Measurements from ENCODE around the gene BUD23. TPM values are rescaled to one million over a fixed set of nuclear protein-coding genes. Genes with fewer than 3 reads are reported as not detected.
A peak's percentile ranks its signal among the peaks of the same experiment; 100 is the strongest.
"Not testable (repeated sequence)": the region's sequence is repeated elsewhere in the genome, so short reads cannot be mapped to it uniquely, and the experiment has no call there.

The BUD23 gene, protein sequence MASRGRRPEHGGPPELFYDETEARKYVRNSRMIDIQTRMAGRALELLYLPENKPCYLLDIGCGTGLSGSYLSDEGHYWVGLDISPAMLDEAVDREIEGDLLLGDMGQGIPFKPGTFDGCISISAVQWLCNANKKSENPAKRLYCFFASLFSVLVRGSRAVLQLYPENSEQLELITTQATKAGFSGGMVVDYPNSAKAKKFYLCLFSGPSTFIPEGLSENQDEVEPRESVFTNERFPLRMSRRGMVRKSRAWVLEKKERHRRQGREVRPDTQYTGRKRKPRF
- 142 and 181 TPM in 2 replicates for total RNA-seq (2014; rRNA removed; shearing (Covaris generic))
- polyA plus RNA-seq (2015; cell fraction: cytosol; rRNA removed): 432 and 633 TPM in 2 replicates
- polyA plus RNA-seq (2015; cell fraction: nucleus; rRNA removed): 156 and 166 TPM in 2 replicates

DNA sequence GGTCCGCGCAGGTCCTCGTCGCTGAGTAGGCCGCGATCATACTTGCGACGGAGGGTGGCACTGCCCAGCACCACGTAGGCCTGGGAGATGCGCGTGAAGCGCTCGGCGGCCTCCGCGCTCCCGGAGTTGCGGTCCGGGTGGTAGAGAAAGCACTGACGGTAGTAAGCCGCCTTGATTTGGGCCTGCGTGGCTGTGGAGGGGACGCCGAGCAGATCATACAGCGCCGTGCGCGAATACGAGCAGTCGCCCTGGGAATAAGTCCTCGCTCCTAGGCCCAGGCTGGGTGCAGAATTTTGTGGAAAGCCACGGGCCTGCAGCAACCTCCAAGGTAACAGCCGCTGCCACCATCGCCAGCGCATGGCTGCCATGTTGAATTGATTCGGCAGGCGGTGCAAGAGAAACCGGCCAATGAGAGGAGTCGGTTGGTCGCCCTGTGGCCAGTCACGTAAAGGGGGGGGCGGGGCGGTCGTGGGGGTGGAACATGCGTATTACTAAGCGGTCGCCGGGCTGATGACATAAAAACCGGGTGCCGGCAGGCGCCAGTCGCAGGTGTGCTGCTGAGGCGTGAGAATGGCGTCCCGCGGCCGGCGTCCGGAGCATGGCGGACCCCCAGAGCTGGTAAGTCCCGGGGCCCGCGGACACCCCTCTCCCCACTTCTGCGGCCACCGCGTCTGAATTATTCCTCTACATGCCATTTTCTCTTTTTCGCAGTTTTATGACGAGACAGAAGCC is at the start of gene BUD23, which contains the start of gene DNAJC30:
TSS of gene BUD23 (plus strand) at position 542 of the 732 bp plus-strand sequence. CDS start at position 571, 29 bp downstream.
TSS of gene DNAJC30 (minus strand) at position 398 of the 732 bp plus-strand sequence. CDS start at position 368, 30 bp downstream.
- in situ Hi-C loops (cut with HindIII; ENCODE audit: low pct_unique_long_range_greater_than_20kb, low sequenced_read_pairs): no loop called here
- DNase-seq (ENCODE audit: low read depth, low spot score): peak; percentile 98

DNA sequence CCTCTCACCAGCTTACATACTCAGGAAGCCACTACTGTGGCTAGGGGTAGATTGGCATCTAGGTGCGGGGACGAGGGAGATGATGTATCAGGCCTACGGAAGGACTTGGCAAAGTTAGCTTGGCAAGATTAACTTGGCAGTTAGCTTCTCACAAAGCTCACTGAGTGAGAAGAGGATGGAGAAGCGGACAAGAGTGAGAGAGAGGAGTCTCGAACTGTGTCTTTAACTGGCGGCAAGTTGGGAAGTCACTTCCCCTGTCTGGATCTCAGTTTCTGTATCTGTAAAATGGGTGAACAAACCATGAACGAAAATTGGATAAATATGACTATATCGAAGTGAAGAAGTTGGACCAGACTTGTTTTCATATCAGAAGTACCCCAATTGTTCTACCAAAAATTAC is 49.6 kb upstream of the BUD23 start:
- no peak for DNase-seq (ENCODE audit: low read depth, low spot score)
- in situ Hi-C loops (cut with HindIII; ENCODE audit: low pct_unique_long_range_greater_than_20kb, low sequenced_read_pairs): no loop called here

DNA sequence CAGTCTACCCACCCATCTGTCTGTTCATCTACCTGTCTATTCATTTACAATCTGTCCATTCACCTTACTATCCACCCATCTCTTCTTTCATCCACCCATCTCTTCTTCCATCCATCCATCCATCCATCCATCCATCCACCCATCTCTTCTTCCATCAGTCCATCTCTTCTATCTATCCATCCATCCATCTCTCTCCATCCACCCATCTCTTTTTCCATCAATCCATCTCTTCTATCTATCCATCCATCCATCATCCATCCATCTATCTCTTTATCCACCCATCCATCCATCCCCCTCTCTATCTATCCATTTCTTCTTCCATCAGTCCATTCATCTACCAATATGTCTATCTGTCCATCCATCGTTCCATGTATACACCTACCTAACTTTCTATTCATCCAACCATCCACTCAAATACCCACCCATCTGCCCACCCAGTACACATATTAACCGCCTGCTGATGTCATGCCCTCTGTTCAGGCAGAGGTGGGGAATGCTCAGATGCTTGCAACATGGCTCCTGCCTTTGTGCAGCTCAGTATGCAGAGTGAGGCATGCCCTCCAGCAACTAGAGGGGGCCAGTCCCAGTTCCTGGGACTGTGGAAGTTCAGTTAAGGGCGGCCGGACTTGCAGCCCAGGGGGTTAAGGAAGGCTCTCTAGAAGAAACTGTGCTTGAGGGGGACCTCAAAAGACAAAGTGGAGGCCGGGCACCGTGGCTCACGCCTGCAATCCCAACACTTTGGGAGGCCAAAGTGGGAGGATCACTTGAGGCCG is 47.8 kb upstream of the BUD23 start:
- DNase-seq (ENCODE audit: low read depth, low spot score): no peak
- in situ Hi-C loops (cut with HindIII; ENCODE audit: low pct_unique_long_range_greater_than_20kb, low sequenced_read_pairs): no loop called here

DNA sequence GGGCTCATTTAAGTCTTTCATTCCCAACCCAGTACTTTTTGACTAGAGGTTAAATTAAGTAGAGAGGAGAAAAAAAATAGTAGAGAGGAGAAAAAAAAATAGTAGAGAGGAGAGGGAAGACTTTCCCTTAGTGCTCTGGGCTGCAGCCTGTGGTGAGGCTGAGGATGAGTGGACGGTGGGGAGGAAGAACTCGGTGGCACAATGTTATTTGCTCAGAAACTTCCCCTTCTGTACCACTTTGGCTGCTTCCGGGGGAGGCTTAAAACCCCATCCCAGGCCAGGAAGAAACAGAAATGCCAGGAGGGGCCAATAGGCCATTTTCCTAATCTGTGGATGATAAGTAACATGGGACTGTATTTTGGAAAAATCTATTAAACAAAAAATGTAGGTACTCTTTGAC is 44.5 kb upstream of the BUD23 start:
- DNase-seq (ENCODE audit: low read depth, low spot score): no peak
- in situ Hi-C loops (cut with HindIII; ENCODE audit: low pct_unique_long_range_greater_than_20kb, low sequenced_read_pairs): no loop called here

DNA sequence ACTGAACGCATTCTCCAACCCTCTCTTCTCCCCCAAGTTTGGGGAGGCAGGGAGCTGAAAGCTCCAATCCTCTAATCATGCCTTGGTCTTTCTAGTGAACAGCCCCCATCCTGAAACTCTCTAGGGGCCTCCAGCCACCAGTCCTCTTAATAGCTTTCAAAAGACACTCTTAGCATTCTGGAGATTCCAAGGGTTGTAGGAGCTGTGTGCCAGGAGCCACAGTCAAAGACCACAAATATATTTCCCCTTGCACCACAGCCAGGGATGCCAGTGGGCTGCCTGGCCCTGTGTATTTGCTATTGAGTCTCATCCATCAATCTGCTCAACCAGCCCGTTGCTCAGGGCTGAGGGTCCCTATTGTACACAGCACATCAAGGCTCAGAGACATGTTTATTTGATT is 40.6 kb upstream of the BUD23 start:
- in situ Hi-C loops (cut with HindIII; ENCODE audit: low pct_unique_long_range_greater_than_20kb, low sequenced_read_pairs): no loop called here
- no peak for DNase-seq (ENCODE audit: low read depth, low spot score)

DNA sequence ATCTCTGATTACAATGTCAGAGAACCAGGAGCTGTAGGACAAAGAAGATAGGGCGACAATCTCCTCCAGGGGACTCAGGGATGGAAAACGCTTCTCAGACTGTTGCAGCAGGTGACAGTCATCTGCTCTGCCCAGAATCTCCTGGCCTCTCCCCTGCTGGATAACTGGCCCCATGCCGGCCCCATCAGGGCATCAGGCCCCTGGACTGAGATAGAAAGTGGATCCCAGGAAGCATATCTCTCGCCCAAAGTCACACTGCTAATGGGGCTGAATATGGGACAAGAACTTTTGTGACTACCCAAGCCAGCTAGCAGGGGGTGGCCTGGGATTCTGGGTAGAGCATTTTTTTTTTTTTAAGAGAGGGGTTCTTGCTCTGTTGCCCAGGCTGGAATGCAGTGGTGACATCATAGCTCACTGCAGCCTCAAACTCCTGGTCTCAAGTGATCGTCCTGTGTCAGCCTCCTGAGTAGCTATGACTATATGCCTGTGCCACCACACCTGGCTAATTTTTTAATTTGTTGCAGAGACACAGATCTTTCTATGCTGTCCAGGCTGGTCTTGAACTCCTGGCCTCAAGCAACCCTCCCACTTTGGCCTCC is 38.6 kb upstream of the BUD23 start:
- in situ Hi-C loops (cut with HindIII; ENCODE audit: low pct_unique_long_range_greater_than_20kb, low sequenced_read_pairs): no loop called here
- DNase-seq (ENCODE audit: low read depth, low spot score): no peak

DNA sequence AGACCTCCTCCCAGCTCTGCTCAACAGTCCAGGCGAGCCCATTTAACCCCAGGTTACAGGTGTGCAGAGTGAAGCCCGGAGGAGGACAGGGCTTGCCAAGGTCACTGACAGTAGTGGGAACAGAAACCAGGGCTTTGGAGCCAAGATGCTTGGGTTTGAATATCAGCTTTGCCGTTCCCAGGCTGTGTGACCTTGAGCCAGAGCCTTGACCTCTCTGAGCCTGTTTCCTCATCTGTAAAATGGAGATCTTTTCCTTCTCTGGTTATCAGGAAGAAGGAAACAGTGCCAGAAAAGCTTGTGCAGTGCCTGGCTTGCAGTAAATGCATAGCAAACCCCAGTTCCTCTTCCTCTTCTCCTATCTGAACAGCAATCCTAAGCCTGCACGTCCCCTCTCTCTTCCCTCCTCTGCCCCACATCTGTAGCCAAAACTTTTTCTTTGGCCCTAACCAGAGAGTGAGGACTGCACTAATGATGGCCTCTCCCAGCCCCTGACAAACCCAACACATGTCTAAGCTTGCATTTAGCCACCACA is 37.7 kb upstream of the BUD23 start:
- in situ Hi-C loops (cut with HindIII; ENCODE audit: low pct_unique_long_range_greater_than_20kb, low sequenced_read_pairs): no loop called here
- DNase-seq (ENCODE audit: low read depth, low spot score): no peak

DNA sequence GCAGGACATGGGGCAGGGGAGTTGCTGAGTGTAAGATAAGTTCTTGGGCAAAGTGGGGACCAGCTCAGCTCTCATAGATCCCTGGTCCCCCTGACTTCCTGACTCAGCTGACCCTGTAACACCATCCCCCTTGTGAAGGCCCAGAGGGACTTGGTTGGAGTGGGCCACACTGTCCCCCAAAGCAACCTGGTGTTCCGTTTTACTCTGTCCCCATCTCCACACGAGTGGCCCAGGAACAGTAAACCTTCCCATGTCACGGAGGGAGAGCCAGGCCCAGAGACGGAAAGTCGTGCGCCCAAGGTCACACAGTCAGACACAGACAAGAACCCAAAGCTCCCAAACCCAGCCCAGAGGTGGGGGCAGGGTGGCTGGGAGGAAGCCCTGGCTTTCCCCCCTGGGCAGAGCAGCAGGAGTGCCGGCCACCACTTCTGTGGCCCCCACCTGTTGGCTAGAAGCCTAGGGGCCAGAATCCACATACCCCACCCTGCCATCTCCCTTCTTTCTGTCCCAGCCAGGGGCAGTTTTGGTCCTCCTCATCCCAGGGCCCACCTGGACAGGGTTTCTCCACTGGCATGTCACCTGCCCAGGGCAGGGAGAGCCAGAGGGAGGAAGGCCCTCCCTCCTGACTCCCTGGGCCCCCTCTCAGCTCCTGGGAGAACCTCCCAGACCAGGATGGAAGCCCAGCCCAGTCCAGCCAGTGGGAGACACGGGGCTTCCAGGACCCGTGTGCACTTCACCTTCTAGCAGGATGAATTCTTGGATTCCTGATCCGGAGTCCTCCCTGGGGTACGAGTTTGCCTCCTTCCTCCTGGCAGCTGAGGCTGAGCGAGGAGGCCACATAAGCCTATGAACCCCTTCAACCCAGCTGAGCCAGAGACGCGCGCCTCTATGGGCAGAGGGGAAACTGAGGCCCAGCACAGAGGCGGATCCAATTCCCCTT is 36.3 kb upstream of the BUD23 start:
- in situ Hi-C loops (cut with HindIII; ENCODE audit: low pct_unique_long_range_greater_than_20kb, low sequenced_read_pairs): no loop called here
- no peak for DNase-seq (ENCODE audit: low read depth, low spot score)

DNA sequence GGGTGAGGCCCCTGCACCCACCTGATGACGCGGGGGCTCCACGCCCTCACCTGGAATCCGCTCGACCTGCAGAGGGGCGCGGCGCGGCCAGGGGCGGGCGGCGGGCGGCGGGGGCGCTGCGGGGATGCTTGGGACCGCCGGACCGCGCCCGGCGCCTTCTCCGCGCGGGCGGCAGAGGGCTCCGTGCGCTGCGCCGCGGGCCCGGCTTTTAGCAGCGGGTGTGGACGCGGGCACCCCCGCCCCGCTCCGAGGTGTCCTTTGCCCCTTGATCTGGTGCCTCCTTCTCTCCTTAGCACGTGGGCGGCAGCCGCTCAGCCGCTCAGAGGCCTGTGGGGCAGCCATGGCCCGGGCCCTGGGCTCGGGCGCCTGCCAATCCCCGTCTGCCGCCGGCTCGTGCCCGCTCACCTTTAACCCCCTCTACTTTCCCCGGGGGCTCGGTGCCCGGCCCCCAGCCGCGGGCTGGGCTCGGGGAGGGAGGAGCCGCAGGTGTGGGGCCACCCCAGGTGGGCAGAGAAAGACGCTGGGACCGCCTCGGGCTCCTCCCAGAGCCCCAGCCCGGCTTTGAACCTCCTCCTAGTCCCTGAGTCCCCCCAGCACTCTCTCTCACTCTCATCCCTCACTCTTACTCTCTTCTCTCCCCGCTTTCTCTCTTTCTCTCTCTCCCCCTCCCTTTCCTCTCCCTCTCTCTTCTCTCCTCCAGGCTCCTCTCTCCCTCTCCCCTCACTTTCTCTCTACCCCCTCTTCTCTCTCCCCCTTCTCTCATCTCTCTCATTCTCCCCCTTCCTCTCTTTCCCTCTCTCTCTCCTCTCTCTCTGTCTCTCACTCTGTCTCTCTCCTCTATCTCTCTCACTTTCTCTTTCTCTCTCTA is 35.4 kb upstream of the BUD23 start:
- in situ Hi-C loops (cut with HindIII; ENCODE audit: low pct_unique_long_range_greater_than_20kb, low sequenced_read_pairs): no loop called here
- peak; percentile 27 for DNase-seq (ENCODE audit: low read depth, low spot score)

DNA sequence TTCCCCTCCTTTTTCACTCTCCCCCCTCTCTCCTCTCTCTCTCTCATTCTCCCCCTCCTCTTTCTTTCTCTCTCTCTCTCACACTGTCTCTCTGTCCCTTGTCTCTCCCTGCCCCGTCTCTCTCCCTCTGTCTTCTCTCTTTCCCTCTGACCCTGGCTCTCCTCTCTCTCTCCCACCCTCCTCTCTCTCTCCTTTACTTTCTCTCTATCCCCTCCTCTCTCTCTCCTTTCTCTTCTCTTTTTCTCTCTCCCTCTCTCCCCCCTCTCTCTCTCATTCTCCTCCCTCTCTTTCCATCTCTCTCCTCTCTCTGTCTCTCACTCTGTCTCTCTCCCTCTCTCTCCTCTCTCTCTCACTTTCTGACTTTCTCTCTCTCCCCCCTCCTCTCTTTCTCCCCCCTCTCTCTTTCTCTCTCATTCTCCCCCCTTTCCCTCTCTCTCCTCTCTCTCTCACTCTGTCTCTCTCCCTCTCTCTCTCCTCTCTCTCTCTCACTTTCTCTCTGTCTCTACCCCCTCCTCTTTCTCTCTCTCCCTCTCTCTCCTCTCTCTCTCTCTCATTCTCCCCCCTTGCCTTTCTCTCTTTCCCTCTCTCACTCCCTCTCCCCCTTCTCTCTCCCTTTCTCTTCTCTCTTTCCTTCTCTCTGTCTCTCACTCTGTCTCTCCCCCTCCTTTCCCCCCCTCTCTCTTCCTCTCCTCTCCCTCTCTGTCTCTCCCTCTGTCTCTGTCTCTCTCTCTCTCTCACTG is 34.6 kb upstream of the BUD23 start:
- in situ Hi-C loops (cut with HindIII; ENCODE audit: low pct_unique_long_range_greater_than_20kb, low sequenced_read_pairs): no loop called here
- DNase-seq (ENCODE audit: low read depth, low spot score): no peak

DNA sequence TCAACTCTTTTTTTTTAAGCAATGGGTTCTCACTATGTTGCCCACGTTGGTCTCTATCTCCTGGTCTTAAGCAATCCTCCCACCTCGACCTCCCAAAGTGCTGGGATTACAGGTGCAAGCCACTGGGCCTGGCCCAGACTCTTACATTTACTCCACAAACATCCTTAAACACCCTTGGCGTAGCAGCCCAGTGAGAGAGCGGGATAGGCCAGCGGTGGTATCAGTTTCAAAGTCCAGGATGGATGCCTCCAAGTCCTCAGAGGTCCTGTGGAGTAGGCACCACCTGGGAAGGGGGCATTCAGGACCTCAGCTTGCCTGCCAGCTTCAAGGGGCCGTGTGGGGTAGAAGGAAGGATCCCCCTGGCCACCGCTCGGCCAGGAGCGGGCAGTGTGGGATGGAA is 33.8 kb upstream of the BUD23 start:
- DNase-seq (ENCODE audit: low read depth, low spot score): no peak
- in situ Hi-C loops (cut with HindIII; ENCODE audit: low pct_unique_long_range_greater_than_20kb, low sequenced_read_pairs): no loop called here

DNA sequence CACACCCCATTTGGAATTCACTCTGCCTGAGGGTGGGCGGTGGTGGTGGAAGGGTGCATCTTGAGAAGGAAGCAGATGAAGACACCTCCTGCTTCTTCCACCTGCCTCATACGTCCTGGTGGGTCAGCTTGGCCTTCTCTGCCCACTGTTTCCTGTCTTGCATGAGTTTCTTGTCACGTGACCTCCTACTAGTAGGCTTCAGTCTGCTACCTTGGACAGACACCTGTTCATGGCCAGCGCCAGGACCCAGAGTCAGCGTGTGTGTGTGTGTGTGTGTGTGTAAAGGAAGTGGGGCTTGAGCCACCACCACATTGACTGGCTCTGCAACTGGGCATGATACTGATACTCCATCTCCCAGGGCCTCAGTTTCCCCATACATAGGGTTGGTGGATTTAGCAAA is 32.9 kb upstream of the BUD23 start:
- in situ Hi-C loops (cut with HindIII; ENCODE audit: low pct_unique_long_range_greater_than_20kb, low sequenced_read_pairs): no loop called here
- no peak for DNase-seq (ENCODE audit: low read depth, low spot score)

DNA sequence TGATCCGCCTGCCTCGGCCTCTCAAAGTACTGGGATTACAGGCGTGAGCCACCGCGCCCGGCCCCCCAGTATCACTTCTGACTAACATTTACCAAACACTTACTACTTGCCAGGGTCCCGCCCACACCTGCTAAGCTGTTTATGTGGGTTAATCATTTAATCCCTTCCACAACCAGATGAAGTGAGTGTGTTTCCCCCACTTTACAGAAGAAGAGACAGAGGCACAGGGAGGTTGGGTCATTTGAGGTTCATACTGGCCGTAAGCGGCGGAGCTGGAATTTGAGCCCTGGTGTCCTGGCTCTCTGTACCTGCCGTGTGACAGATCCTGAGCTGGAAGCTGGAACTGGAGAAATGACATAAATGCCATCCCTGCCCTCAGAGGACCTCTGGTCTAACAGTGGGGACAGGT is 30.9 kb upstream of the BUD23 start:
- DNase-seq (ENCODE audit: low read depth, low spot score): no peak

DNA sequence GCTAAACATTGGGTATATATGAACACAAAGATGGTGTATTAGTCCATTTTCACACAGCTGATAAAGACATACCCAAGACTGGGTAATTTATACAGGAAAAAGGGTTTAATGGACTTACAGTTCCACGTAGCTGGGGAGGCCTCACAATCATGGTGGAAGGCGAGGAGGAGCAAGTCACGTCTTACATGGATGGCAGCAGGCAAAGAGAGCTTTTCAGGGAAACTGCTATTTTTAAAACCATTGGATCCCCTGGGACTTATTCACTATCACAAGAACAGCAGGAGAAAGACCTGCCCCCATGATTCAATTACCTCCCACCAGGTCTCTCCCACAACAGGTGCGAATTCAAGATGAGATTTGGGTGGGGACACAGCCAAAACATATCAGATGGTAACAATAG is 28.1 kb upstream of the BUD23 start:
- in situ Hi-C loops (cut with HindIII; ENCODE audit: low pct_unique_long_range_greater_than_20kb, low sequenced_read_pairs); DNase-seq (ENCODE audit: low read depth, low spot score): not testable (repeated sequence)

More for the DNA sequence above, 30.9 kb upstream of the BUD23 start:
- in situ Hi-C loops (cut with HindIII; ENCODE audit: low pct_unique_long_range_greater_than_20kb, low sequenced_read_pairs): no loop called here

DNA sequence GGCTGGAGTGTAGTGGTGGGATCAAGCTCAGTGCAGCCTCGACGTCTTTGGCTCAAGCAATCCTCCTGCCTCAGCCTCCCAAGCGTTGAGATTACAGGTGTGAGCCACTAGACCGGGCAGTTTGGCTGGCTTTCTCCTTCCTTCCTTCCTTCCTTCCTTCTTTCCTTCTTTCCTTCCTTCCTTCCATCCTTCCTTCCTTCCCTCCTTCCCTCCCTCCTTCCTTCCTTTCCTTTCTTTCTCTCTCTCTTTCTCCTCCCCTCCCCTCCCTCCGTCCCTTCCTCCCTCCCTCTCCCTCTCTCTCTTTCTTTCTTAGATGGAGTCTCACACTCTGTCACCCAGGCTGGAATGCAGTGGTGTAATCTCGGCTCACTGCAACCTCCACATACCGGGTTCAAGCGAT is 23.4 kb upstream of the BUD23 start:
- DNase-seq (ENCODE audit: low read depth, low spot score): no peak
- in situ Hi-C loops (cut with HindIII; ENCODE audit: low pct_unique_long_range_greater_than_20kb, low sequenced_read_pairs): no loop called here

Measured in SK-MEL-5 (cell line).